Epithelial cell of esophagus (primary cell): ENCODE results near the gene NAALADL2.

ENCODE experiments used
- DNase-seq: peaks from one replicate; pipeline ENCODE4 v3.0.0; 2010; ENCODE audit warnings: low read depth
- H3K4me3 ChIP-seq: 2 replicates; pipeline ENCODE4 v1.5.1; 2011; ENCODE audit warnings: mild to moderate bottlenecking, low read length, control low read depth
- CTCF ChIP-seq: IDR thresholded peaks from 2 replicates; pipeline ENCODE4 v1.5.1; 2011; ENCODE audit warnings: low read depth, mild to moderate bottlenecking, low read length, control low read depth, inconsistent platforms; ENCODE audit not compliant: insufficient read depth; ENCODE audit errors: missing control alignments

NAALADL2 gene

GRCh38 chr3:175326041-175326440, 466.9 kb downstream of the NAALADL2 start:
- TF ChIP-seq CTCF: no peak
- no peak overlapping the region for H3K4me3 ChIP-seq
- no peak for DNase-seq

- no peak for TF ChIP-seq CTCF
- H3K4me3 ChIP-seq: no peak overlapping the region
- DNase-seq: no peak
Observed at GRCh38 chr3:175329373-175329772, 470.2 kb downstream of the NAALADL2 start.

GRCh38 chr3:175335229-175335628, 476.1 kb downstream of the NAALADL2 start:
- no peak for DNase-seq
- no peak for TF ChIP-seq CTCF
- H3K4me3 ChIP-seq: no peak overlapping the region

GRCh38 chr3:175336406-175337133, 477.4 kb downstream of the NAALADL2 start:
- no peak overlapping the region for H3K4me3 ChIP-seq
- peak; percentile 46 for DNase-seq

GRCh38 chr3:175337631-175338030, 478.5 kb downstream of the NAALADL2 start:
- TF ChIP-seq CTCF: no peak
- H3K4me3 ChIP-seq: no peak overlapping the region
- DNase-seq: no peak

More at GRCh38 chr3:175336406-175337133, 477.4 kb downstream of the NAALADL2 start:
- TF ChIP-seq CTCF: no peak

GRCh38 chr3:175338775-175339535, 479.8 kb downstream of the NAALADL2 start:
- DNase-seq: peak; percentile 79
- TF ChIP-seq CTCF: no peak
- no peak overlapping the region for H3K4me3 ChIP-seq
